ENCODE measurements around the gene PSMG2. TPM values are rescaled to one million over a fixed set of nuclear protein-coding genes. Genes with fewer than 3 reads are reported as not detected.
A peak's percentile ranks its signal among the peaks of the same experiment; 100 is the strongest.

The PSMG2 gene, protein sequence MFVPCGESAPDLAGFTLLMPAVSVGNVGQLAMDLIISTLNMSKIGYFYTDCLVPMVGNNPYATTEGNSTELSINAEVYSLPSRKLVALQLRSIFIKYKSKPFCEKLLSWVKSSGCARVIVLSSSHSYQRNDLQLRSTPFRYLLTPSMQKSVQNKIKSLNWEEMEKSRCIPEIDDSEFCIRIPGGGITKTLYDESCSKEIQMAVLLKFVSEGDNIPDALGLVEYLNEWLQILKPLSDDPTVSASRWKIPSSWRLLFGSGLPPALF
- polyA plus RNA-seq (2013, experiment 1 of 2): 79.6 TPM
- 77.1 TPM for polyA plus RNA-seq (2013, experiment 2 of 2)

DNA sequence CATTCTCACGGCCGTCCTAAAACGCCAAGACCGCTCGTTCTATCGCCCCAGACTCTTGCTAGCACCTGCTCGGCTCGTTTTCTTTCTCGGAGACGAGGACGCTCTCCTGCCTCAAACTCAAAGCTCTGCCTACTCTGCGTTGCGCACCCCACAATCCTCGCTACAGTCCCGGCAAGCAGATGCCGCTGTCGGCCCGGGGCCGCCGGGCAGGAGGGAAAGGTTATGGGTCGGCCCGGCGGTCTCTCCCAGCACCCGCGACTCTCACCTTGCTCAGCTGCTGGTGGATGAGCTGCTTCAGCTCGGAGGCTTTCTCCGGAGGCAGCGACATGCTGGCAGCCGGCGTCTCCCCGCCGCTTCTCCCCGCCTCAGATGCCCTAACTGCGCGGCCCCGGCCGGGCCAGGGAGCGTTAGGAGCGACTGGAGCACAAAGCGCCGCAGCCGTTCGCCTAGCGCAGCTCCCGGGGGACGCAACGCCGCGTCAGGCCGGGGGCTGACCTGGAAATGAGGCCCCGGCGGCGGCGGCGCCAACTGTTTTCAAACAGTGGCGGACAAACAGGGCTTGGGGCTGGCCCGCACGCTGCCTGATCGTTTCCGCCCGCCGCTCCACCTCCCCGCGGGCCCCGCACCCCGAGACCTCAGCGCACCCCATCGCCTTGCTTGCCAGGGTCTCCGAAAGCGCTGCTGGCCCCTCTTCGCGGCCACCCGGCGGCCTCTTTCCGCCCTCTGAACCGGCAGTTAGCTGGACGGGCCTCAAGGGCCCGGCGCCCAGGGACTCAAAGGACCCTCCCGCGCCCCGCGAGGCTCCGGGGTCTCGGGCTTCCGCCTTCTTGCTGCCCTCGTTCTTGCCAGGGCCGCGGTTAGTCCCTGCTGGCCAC, at the start of gene PSMG2, which contains the start of gene CEP76:
Gene PSMG2 (plus strand): TSS at position 822 of the 875 bp plus-strand sequence. CDS start 66 bp downstream, outside the sequence.
Gene CEP76 (minus strand): TSS at position 503 of the 875 bp plus-strand sequence. CDS start 175 bp downstream, at position 328.
- no CpG with 5 or more reads among the region's 89 CpGs for WGBS (ENCODE audit: extremely low coverage, insufficient coverage, low lambda C conversion rate)
- peak within 1 kb of the TSS; percentile 48 for H3K23ac ChIP-seq (ENCODE audit: low read length)
- DNase-seq: peak; percentile 94

DNA sequence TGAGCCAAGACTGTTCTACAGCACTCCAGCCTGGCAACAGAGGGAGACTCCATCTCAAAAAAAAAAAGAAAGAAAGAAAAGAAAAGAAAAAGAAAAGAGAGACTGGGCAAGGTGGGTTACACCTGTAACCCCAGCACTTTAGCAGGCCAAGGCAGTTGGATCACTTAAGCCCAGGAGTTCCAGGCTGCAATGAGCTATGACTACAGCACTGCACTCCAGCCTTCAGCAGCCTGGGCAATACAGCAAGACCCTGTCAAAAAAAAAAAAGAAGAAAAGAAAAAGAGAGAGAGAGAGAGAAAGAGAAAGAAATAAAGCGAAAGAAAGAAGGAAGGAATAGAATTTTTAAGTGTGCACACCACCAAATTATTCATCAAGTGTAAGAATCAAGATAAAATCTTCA, 47.9 kb upstream of the PSMG2 start:
- Histone ChIP-seq H4K5ac (ENCODE audit: low read length) (no peak overlapping the region), H4K8ac (ENCODE audit: low read depth, low read length) (no peak overlapping the region), H3K79me1 (ENCODE audit: low read length) (no peaks in the 10 kb centered on the region), H2BK15ac (replicated peaks; ENCODE audit: low read depth) (no peak overlapping the region), H3K4me1 (ENCODE audit: control insufficient read depth, low read depth, low read length) (no peaks in the 10 kb centered on the region), H3K23ac (ENCODE audit: low read length) (no peak overlapping the region), H2AK5ac (ENCODE audit: low read length) (no peak overlapping the region), H3K79me2 (ENCODE audit: control insufficient read depth, insufficient read depth, low read length) (no peaks in the 10 kb centered on the region), H3K18ac (ENCODE audit: low read length) (no peak overlapping the region), H3K27ac (ENCODE audit: low read depth, low read length) (no peak overlapping the region), H3K9ac (ENCODE audit: low read length) (no peak overlapping the region), H3K27me3 (ENCODE audit: insufficient read depth, low read length, poor library complexity) (no peaks in the 10 kb centered on the region), H3K4me2 (ENCODE audit: low read length) (no peak overlapping the region), H3K4me3 (ENCODE audit: low read length) (no peak overlapping the region), H3K36me3 (ENCODE audit: control insufficient read depth, insufficient read depth, low read length) (no peaks in the 10 kb centered on the region), H2BK120ac (ENCODE audit: low read depth, low read length) (no peak overlapping the region), H3K4ac (ENCODE audit: low read depth, low read length) (no peak overlapping the region), H2BK5ac (ENCODE audit: low read length) (no peak overlapping the region), H3K56ac (ENCODE audit: low read length) (no peak overlapping the region)
- WGBS (ENCODE audit: extremely low coverage, insufficient coverage, low lambda C conversion rate): no CpG with 5 or more reads among the region's 1 CpG
- DNase-seq: no peak

More for the DNA sequence above, at the start of gene PSMG2, which contains the start of gene CEP76:
- Histone ChIP-seq H3K56ac (ENCODE audit: low read length) (peak within 1 kb of the TSS; percentile 99), H3K4me3 (ENCODE audit: low read length) (peak within 1 kb of the TSS; percentile 99), H3K4me2 (ENCODE audit: low read length) (peak within 1 kb of the TSS; percentile 79), H3K27ac (ENCODE audit: low read depth, low read length) (peak within 1 kb of the TSS; percentile 96), H3K27me3 (ENCODE audit: insufficient read depth, low read length, poor library complexity) (no peaks in the 10 kb centered on the region), H4K5ac (ENCODE audit: low read length) (no peak within 1 kb of the TSS), H2BK120ac (ENCODE audit: low read depth, low read length) (peak within 1 kb of the TSS; percentile 56), H4K8ac (ENCODE audit: low read depth, low read length) (peak within 1 kb of the TSS; percentile 69), H3K18ac (ENCODE audit: low read length) (peak within 1 kb of the TSS; percentile 65), H3K9ac (ENCODE audit: low read length) (peak within 1 kb of the TSS; percentile 96), H2BK5ac (ENCODE audit: low read length) (peak within 1 kb of the TSS; percentile 90), H2BK15ac (replicated peaks; ENCODE audit: low read depth) (no peak within 1 kb of the TSS), H2AK5ac (ENCODE audit: low read length) (no peak within 1 kb of the TSS), H3K79me2 (ENCODE audit: control insufficient read depth, insufficient read depth, low read length) (peaks cover 34% of the 10 kb centered on the region), H3K36me3 (ENCODE audit: control insufficient read depth, insufficient read depth, low read length) (peaks cover 2% of the 10 kb centered on the region), H3K79me1 (ENCODE audit: low read length) (peaks cover 7% of the 10 kb centered on the region), H3K4ac (ENCODE audit: low read depth, low read length) (peak within 1 kb of the TSS; percentile 83), H3K4me1 (ENCODE audit: control insufficient read depth, low read depth, low read length) (peaks cover 5% of the 10 kb centered on the region)

DNA sequence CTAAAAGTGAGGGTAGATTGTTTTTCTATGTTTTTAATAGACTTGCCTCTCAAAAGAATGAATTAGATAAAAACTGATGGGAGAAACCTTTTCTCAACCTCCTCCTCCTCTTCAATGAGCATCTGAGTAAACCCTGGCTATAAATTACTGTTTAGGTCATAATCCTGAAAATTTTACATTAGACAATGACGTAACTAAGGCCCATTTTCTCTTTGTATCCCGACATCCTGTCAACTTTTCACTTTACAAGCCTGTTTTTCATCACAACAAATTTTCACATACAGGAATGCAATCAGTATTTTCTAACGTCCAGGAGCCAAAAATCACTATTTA, 46.3 kb upstream of the PSMG2 start:
- Histone ChIP-seq H4K5ac (ENCODE audit: low read length) (no peak overlapping the region), H3K4me2 (ENCODE audit: low read length) (peak overlapping the region; percentile 78), H3K4me3 (ENCODE audit: low read length) (peak overlapping the region; percentile 61), H3K4ac (ENCODE audit: low read depth, low read length) (no peak overlapping the region), H3K23ac (ENCODE audit: low read length) (no peak overlapping the region), H3K79me2 (ENCODE audit: control insufficient read depth, insufficient read depth, low read length) (no peaks in the 10 kb centered on the region), H4K8ac (ENCODE audit: low read depth, low read length) (no peak overlapping the region), H3K4me1 (ENCODE audit: control insufficient read depth, low read depth, low read length) (no peaks in the 10 kb centered on the region), H3K36me3 (ENCODE audit: control insufficient read depth, insufficient read depth, low read length) (no peaks in the 10 kb centered on the region), H2BK15ac (replicated peaks; ENCODE audit: low read depth) (no peak overlapping the region), H3K79me1 (ENCODE audit: low read length) (no peaks in the 10 kb centered on the region), H2BK120ac (ENCODE audit: low read depth, low read length) (no peak overlapping the region), H2BK5ac (ENCODE audit: low read length) (no peak overlapping the region), H3K27ac (ENCODE audit: low read depth, low read length) (no peak overlapping the region), H3K27me3 (ENCODE audit: insufficient read depth, low read length, poor library complexity) (no peaks in the 10 kb centered on the region), H3K18ac (ENCODE audit: low read length) (no peak overlapping the region), H3K9ac (ENCODE audit: low read length) (peak overlapping the region; percentile 78), H3K56ac (ENCODE audit: low read length) (peak overlapping the region; percentile 87), H2AK5ac (ENCODE audit: low read length) (no peak overlapping the region)
- WGBS (ENCODE audit: extremely low coverage, insufficient coverage, low lambda C conversion rate): no CpG with 5 or more reads among the region's 3 CpGs
- DNase-seq: no peak

DNA sequence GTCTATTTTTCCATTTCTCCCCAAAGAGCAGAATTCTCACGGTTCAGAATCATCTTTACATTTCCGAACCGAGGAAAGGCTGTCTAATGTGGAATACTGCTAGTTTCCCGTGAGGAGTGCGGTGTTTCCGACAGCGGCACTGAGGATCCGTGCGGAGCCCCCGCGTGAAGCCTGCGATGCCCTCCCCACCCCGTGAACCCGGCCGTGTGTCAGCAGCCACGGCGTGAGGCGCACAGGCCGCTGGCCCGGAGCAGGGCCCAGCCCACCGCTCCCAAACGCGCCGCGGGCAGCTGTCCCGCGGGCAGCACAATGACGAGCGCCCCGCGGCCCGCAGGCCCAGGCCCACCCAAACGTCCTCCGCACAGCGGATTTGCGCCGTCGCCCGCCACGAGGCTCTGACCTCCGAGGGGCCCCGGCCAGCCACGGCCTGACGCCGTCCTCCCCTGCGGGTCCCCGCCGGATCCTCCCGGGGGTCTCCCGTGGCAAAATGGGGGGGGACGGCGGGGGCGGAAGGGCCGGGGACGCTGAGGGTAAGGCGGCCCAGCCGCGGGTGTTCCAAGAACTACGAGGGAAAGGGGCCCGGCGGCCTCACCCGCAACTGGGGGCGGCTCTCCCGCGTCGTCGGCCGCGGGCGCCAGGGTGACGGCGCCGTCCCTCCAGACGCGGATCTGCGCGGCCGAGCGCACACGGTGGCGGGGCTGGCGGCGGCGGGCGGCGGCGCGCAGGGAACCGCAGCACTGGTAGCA, 45.7 kb upstream of the PSMG2 start:
- H3K4me2 ChIP-seq (ENCODE audit: low read length): peak overlapping the region; percentile 78
- peak overlapping the region; percentile 78 for H3K9ac ChIP-seq (ENCODE audit: low read length)
- H3K4me1 ChIP-seq (ENCODE audit: control insufficient read depth, low read depth, low read length): no peaks in the 10 kb centered on the region
- H3K79me1 ChIP-seq (ENCODE audit: low read length): no peaks in the 10 kb centered on the region
- no peaks in the 10 kb centered on the region for H3K27me3 ChIP-seq (ENCODE audit: insufficient read depth, low read length, poor library complexity)
- peak overlapping the region; percentile 8 for H3K27ac ChIP-seq (ENCODE audit: low read depth, low read length)
- H4K5ac ChIP-seq (ENCODE audit: low read length): no peak overlapping the region
- H3K79me2 ChIP-seq (ENCODE audit: control insufficient read depth, insufficient read depth, low read length): no peaks in the 10 kb centered on the region
- peak overlapping the region; percentile 56 for H3K4ac ChIP-seq (ENCODE audit: low read depth, low read length)
- no peak overlapping the region for H2BK120ac ChIP-seq (ENCODE audit: low read depth, low read length)
- H2BK15ac ChIP-seq (replicated peaks; ENCODE audit: low read depth): no peak overlapping the region
- H4K8ac ChIP-seq (ENCODE audit: low read depth, low read length): no peak overlapping the region
- no peaks in the 10 kb centered on the region for H3K36me3 ChIP-seq (ENCODE audit: control insufficient read depth, insufficient read depth, low read length)
- H3K23ac ChIP-seq (ENCODE audit: low read length): peak overlapping the region; percentile 45
- peak; percentile 15 for DNase-seq
- no peak overlapping the region for H2AK5ac ChIP-seq (ENCODE audit: low read length)
- peak overlapping the region; percentile 83 for H3K18ac ChIP-seq (ENCODE audit: low read length)
- peak overlapping the region; percentile 61 for H3K4me3 ChIP-seq (ENCODE audit: low read length)
- H2BK5ac ChIP-seq (ENCODE audit: low read length): no peak overlapping the region
- WGBS (ENCODE audit: extremely low coverage, insufficient coverage, low lambda C conversion rate): no CpG with 5 or more reads among the region's 89 CpGs
- peak overlapping the region; percentile 87 for H3K56ac ChIP-seq (ENCODE audit: low read length)

DNA sequence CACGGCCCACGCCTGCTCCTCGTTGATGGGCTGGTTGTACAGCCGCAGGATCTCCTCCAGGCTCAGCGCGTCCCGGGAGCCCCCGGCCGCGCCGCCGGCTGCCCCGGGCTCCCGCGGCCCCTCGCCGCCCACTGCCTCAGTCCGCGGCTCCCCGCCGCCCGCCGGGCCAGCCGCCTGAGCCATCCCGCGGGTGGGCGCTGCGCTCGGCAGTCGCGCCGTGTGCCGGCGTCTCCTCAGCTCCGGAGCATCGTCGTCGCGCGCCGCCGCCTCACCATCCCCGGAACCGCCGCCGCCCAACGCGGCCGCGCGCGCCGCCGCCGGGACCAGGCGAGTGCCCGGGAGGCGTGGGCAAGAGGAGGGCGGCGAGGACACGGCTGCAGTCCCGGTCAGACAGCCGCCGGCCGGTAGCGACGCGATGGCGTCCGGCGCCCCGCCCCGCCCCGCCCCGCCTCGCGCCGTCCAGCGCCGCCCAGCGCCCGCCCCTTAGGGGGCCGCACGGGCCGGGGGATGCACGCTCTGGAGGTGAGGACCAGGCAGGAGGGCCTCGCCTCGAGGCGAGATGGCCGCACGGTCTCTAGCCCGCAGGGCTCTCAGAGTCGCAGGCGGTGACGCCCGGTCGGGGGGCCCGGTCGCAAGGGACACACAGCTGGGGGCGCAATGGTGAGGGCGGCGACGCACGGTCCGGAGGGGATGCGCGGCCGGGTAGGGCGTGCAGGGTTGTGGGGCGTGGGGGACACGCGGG, 45.0 kb upstream of the PSMG2 start, which contains the start of gene SPIRE1:
Gene SPIRE1 (minus strand): TSS at position 424 of the 742 bp plus-strand sequence. CDS start 241 bp downstream, at position 183.
- Histone ChIP-seq H4K8ac (ENCODE audit: low read depth, low read length) (peak within 1 kb of the TSS; percentile 99), H3K4me3 (ENCODE audit: low read length) (peak within 1 kb of the TSS; percentile 61), H2BK5ac (ENCODE audit: low read length) (no peak within 1 kb of the TSS), H2AK5ac (ENCODE audit: low read length) (no peak within 1 kb of the TSS), H3K4me2 (ENCODE audit: low read length) (peak within 1 kb of the TSS; percentile 78), H3K27me3 (ENCODE audit: insufficient read depth, low read length, poor library complexity) (no peaks in the 10 kb centered on the region), H3K27ac (ENCODE audit: low read depth, low read length) (peak within 1 kb of the TSS; percentile 8), H2BK120ac (ENCODE audit: low read depth, low read length) (no peak within 1 kb of the TSS), H3K56ac (ENCODE audit: low read length) (peak within 1 kb of the TSS; percentile 90), H3K4me1 (ENCODE audit: control insufficient read depth, low read depth, low read length) (no peaks in the 10 kb centered on the region), H4K5ac (ENCODE audit: low read length) (no peak within 1 kb of the TSS), H3K23ac (ENCODE audit: low read length) (peak within 1 kb of the TSS; percentile 45), H3K18ac (ENCODE audit: low read length) (peak within 1 kb of the TSS; percentile 83), H3K36me3 (ENCODE audit: control insufficient read depth, insufficient read depth, low read length) (no peaks in the 10 kb centered on the region), H3K4ac (ENCODE audit: low read depth, low read length) (peak within 1 kb of the TSS; percentile 56), H3K9ac (ENCODE audit: low read length) (peak within 1 kb of the TSS; percentile 78), H3K79me2 (ENCODE audit: control insufficient read depth, insufficient read depth, low read length) (no peaks in the 10 kb centered on the region), H2BK15ac (replicated peaks; ENCODE audit: low read depth) (no peak within 1 kb of the TSS), H3K79me1 (ENCODE audit: low read length) (no peaks in the 10 kb centered on the region)
- peak; percentile 45 for DNase-seq
- WGBS (ENCODE audit: extremely low coverage, insufficient coverage, low lambda C conversion rate): no CpG with 5 or more reads among the region's 112 CpGs

All from mesendoderm (in vitro differentiated cells).